Breast epithelium (tissue), 3 donors: ENCODE results near the gene CCDC9B.

Experiments used
- POLR2A ChIP-seq: fragments of 450-650 bp; IDR thresholded peaks from one replicate; pipeline ENCODE4 v1.6.1; 2016; ENCODE audit warnings: antibody characterized with exemption, mild to moderate bottlenecking, moderate library complexity
- TF ChIP-seq, protein P1 (sequence below), 3 donors: fragments of 450-650 bp; IDR thresholded peaks; one replicate each; pipeline ENCODE4 v1.5.1; 2016 to 2017; ENCODE audit warnings: antibody characterized with exemption in 3 of 3, mild to moderate bottlenecking in 3 of 3, moderate library complexity in 3 of 3

DNA sequence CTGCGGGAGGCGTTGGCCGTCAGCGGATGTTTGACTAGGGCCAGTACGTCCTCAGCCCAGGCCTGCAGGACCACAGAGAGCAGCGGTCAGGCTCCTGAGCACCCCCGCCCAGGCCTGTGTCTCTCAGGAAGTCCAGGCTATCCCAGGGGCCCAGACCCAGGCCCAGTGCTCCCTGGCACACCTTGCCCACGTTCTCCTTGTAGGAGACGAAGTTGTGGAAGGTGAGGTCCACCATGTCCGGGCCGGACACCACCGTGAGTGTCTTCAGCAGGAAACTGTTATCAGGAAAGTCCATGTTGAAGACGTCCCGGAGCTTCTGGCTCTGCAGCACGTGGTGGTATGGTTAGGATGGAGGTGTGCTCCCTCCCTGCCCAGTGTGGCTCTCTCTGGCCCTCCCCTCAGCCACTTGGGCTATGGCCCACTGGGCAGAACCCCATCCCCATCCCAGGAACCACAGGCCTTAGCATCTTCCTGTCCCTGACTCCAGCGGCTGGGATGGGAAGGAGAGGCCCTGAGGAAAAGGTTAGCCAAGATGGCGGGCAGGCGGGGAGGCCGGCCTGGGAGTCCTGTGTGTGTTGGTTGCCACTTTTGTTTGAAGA is 38.4 kb downstream of the CCDC9B start:
- TF ChIP-seq, protein P1, sequence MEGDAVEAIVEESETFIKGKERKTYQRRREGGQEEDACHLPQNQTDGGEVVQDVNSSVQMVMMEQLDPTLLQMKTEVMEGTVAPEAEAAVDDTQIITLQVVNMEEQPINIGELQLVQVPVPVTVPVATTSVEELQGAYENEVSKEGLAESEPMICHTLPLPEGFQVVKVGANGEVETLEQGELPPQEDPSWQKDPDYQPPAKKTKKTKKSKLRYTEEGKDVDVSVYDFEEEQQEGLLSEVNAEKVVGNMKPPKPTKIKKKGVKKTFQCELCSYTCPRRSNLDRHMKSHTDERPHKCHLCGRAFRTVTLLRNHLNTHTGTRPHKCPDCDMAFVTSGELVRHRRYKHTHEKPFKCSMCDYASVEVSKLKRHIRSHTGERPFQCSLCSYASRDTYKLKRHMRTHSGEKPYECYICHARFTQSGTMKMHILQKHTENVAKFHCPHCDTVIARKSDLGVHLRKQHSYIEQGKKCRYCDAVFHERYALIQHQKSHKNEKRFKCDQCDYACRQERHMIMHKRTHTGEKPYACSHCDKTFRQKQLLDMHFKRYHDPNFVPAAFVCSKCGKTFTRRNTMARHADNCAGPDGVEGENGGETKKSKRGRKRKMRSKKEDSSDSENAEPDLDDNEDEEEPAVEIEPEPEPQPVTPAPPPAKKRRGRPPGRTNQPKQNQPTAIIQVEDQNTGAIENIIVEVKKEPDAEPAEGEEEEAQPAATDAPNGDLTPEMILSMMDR (IDR thresholded peaks at IDR 0.05) = no peak
- no peak for TF ChIP-seq POLR2A
